OCI-LY7 (cell line): Measurements from ENCODE around the gene CCDC8. TPM values are rescaled to one million over a fixed set of nuclear protein-coding genes. Genes with fewer than 3 reads are reported as not detected.

Experiments used
- BruUV-seq: library from RNA; stranded (reverse); fragments of 400-500 nt; replicated peaks from 2 replicates; lab custom pipeline; 2021; lab: Mats Ljungman, UMichigan
- CTCF ChIA-PET: fragments of 300-600 bp; sonication (Branson Sonifier 250); formaldehyde crosslinking; loops from one replicate; lab custom pipeline; 2022; ENCODE audit warnings: antibody characterized with exemption; ENCODE audit not compliant: unreplicated experiment; lab: Charles Lee
- POLR2A ChIA-PET: fragments of 300-600 bp; sonication (Branson Sonifier 250); formaldehyde crosslinking; loops from one replicate; lab custom pipeline; 2022; ENCODE audit warnings: antibody characterized with exemption; lab: Charles Lee
- DNase-seq: peaks from one replicate; pipeline ENCODE4 v3.0.0-alpha.2; 2015; ENCODE audit warnings: low spot score
- H2AFZ ChIP-seq: fragments of 200-600 bp; sonication (generic), shearing (Covaris generic); 2 replicates; pipeline ENCODE4 v1.6.1; 2014; ENCODE audit warnings: mild to moderate bottlenecking, antibody characterized with exemption, low read length, moderate library complexity
- H3K27ac ChIP-seq: fragments of 200-600 bp; sonication (generic); 2 replicates; pipeline ENCODE4 v1.5.1; 2014; ENCODE audit warnings: mixed run types, low read depth, mild to moderate bottlenecking, moderate library complexity, low read length, inconsistent platforms; ENCODE audit not compliant: poor library complexity, severe bottlenecking
- H3K36me3 ChIP-seq: fragments of 200-600 bp; sonication (generic); 2 replicates; pipeline ENCODE4 v1.6.1; 2014; ENCODE audit warnings: mild to moderate bottlenecking, antibody characterized with exemption, low read length, moderate library complexity, mixed read lengths; ENCODE audit not compliant: insufficient read depth
- H3K4me1 ChIP-seq: fragments of 200-600 bp; sonication (generic); 2 replicates; pipeline ENCODE4 v1.5.1; 2014; ENCODE audit warnings: mild to moderate bottlenecking, low read length; ENCODE audit not compliant: insufficient read depth, poor library complexity, severe bottlenecking
- H3K4me2 ChIP-seq: fragments of 200-600 bp; sonication (generic); 2 replicates; pipeline ENCODE4 v1.6.1; 2014; ENCODE audit warnings: mild to moderate bottlenecking, low read length
- H3K4me3 ChIP-seq: fragments of 200-600 bp; sonication (generic); 2 replicates; pipeline ENCODE4 v1.5.1; 2014; ENCODE audit warnings: mild to moderate bottlenecking, low read depth, low read length; ENCODE audit not compliant: poor library complexity, severe bottlenecking
- H3K79me2 ChIP-seq: fragments of 200-600 bp; sonication (generic); 2 replicates; pipeline ENCODE4 v1.6.1; 2016; ENCODE audit warnings: low read depth, mild to moderate bottlenecking, low read length, moderate library complexity, mixed read lengths; ENCODE audit not compliant: insufficient read depth
- H3K9me2 ChIP-seq: fragments of 200-600 bp; sonication (generic); 2 replicates; pipeline ENCODE4 v1.6.1; 2016; ENCODE audit warnings: mild to moderate bottlenecking, low read length, mixed read lengths; ENCODE audit not compliant: insufficient read depth
- H3K9me3 ChIP-seq: fragments of 200-600 bp; sonication (generic); 2 replicates; pipeline ENCODE4 v1.6.1; 2014; ENCODE audit warnings: mild to moderate bottlenecking, mixed run types, low read length, mixed read lengths
- H4K20me1 ChIP-seq: fragments of 200-600 bp; sonication (generic); 2 replicates; pipeline ENCODE4 v1.6.1; 2014; ENCODE audit warnings: mild to moderate bottlenecking, antibody characterized with exemption, low read length, moderate library complexity, mixed read lengths; ENCODE audit not compliant: insufficient read depth
- EZH2phosphoT487 ChIP-seq: fragments of 200-600 bp; sonication (generic); IDR thresholded peaks from 2 replicates; pipeline ENCODE4 v1.6.1; 2018; ENCODE audit warnings: low read depth, borderline replicate concordance, mild to moderate bottlenecking, mixed run types, antibody characterized with exemption, low read length, moderate library complexity, mixed read lengths
- intact Hi-C: fragments of 100-400 bp; cut with micrococcal nuclease; formaldehyde crosslinking; loops from one replicate; pipeline ENCODE4 v1.10.0; 2022; ENCODE audit not compliant: unreplicated experiment
- total RNA-seq, 2 experiments: library from RNA; depleted of rRNA in 1 of 2; stranded (reverse); fragments of >200 nt in 1 of 2; shearing (Covaris generic) in 1 of 2; gene quantifications; 2 replicates each; pipeline ENCODE4 v1.2.3, GENCODE V29; 2014 to 2022
- TF ChIP-seq, protein P1 (sequence below): fragments of 200-600 bp; sonication (generic); conservative IDR thresholded peaks from 2 replicates; pipeline ENCODE4 v1.5.1; 2014; ENCODE audit warnings: mild to moderate bottlenecking, antibody characterized with exemption, low read length, moderate library complexity, mixed read lengths

Gene CCDC8
- total RNA-seq, 2 experiments from 2014 or later = 0.09 to 0.10 TPM

DNA sequence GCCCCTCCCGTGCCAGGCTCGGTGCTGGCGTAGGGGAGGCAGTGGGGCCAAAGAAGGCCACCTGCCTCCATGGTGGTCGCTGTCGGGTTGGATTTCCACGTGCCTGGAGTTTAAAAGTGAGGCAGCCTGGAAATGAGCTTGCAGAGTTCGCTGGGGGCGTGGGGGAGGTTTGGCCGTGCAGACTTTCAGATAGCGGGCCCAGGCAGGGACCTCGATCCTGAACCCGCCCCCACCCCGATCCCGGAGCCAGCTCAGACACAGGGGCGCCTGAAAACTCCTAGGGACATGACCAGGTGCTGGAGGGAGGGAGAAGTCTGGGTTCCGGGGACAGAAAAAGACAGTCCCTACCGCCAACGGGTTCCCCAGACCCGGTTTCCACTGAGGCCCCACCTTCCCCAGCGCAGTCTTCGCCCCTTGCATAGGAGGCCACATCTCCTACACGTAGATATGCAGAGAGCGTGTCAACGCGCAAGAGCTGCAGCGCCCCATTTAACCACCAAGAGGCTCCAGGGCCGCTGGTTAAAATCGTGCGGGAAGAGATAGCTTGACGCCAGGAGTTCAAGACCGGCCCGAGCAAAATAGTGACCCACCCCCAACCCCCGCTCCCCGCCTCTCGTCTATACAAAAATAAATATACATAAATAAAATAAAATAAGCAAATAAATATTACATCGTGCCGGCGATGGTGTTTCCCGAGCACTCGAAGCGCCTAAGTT lies 8.5 kb downstream of the CCDC8 start:
- CTCF ChIA-PET = interaction anchor here (0.6 to 1.7 kb wide), 3 partner anchors 26 to 82 kb away, joined by 3 to 4 read pairs (median 4); no protein-coding TSS in a partner anchor
- H3K4me2 ChIP-seq = peak overlapping the region; percentile 56

DNA sequence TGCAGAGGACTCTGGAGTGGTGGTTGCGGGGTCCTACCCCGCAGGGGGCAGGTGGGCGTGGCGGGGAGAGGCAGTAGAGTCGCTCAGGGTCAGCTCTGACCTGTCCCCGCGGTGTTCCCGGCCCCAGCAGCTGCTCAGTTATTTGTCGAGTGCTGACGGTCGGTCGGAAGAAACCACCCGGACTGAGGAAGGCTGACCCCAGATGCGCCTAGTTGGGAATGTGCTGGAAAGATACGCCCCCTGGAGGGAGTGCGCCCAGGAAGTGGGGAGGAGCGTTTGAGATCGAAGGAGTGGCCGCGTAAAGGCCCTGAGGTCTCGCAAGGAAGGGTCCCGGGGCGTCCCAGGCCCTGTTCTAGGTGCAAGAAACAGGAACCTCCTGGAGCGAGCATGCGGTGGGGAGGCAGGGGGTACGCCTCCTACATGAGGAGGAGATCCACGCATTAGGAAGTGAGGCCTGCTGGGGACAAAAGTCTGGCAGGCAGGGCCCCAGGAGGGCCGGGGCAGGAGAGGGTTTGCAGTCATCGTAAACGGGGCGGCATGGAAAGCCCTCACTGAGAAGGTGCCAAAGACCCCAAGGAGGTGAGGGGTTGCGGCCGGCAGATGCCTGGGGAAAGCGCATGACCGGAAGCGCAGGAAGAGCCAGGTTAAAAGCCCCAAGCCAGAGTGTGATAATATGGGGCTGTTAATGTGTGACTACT lies 9.2 kb downstream of the CCDC8 start:
- TF ChIP-seq, protein P1, sequence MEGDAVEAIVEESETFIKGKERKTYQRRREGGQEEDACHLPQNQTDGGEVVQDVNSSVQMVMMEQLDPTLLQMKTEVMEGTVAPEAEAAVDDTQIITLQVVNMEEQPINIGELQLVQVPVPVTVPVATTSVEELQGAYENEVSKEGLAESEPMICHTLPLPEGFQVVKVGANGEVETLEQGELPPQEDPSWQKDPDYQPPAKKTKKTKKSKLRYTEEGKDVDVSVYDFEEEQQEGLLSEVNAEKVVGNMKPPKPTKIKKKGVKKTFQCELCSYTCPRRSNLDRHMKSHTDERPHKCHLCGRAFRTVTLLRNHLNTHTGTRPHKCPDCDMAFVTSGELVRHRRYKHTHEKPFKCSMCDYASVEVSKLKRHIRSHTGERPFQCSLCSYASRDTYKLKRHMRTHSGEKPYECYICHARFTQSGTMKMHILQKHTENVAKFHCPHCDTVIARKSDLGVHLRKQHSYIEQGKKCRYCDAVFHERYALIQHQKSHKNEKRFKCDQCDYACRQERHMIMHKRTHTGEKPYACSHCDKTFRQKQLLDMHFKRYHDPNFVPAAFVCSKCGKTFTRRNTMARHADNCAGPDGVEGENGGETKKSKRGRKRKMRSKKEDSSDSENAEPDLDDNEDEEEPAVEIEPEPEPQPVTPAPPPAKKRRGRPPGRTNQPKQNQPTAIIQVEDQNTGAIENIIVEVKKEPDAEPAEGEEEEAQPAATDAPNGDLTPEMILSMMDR = peak; percentile 67
- TF ChIP-seq EZH2phosphoT487 = no peak
- no peaks in the 10 kb centered on the region for H3K36me3 ChIP-seq
- H3K4me2 ChIP-seq = peak overlapping the region; percentile 56
- peaks cover 48% of the 10 kb centered on the region for H3K4me1 ChIP-seq
- intact Hi-C loops = no loop called here
- peak overlapping the region; percentile 72 for H2AFZ ChIP-seq
- no TSS peak for BruUV-seq
- POLR2A ChIA-PET = no interaction called here
- H3K27ac ChIP-seq = peak overlapping the region; percentile 39
- H4K20me1 ChIP-seq = no peaks in the 10 kb centered on the region
- no peaks in the 10 kb centered on the region for H3K79me2 ChIP-seq
- peak; percentile 40 for DNase-seq
- CTCF ChIA-PET = interaction anchor here (1.0 to 1.7 kb wide), 2 partner anchors 53 to 83 kb away, joined by 4 to 5 read pairs; no protein-coding TSS in a partner anchor
- peak overlapping the region; percentile 37 for H3K4me3 ChIP-seq
- no peaks in the 10 kb centered on the region for H3K9me3 ChIP-seq
- H3K9me2 ChIP-seq = no peaks in the 10 kb centered on the region

More for the DNA sequence above, 8.5 kb downstream of the CCDC8 start:
- TF ChIP-seq, protein P1 = peak; percentile 61
- no peak for TF ChIP-seq EZH2phosphoT487
- H3K79me2 ChIP-seq = no peaks in the 10 kb centered on the region
- no peaks in the 10 kb centered on the region for H4K20me1 ChIP-seq
- peak; percentile 80 for DNase-seq
- H2AFZ ChIP-seq = peak overlapping the region; percentile 72
- no peaks in the 10 kb centered on the region for H3K9me3 ChIP-seq
- H3K4me3 ChIP-seq = peak overlapping the region; percentile 37
- H3K9me2 ChIP-seq = no peaks in the 10 kb centered on the region
- peaks cover 45% of the 10 kb centered on the region for H3K4me1 ChIP-seq
- intact Hi-C loops = no loop called here
- BruUV-seq = no TSS peak
- POLR2A ChIA-PET = interaction anchor here (0.5 to 0.7 kb wide), 2 partner anchors 55 to 167 kb away, joined by 3 read pairs; no protein-coding TSS in a partner anchor
- H3K27ac ChIP-seq = peak overlapping the region; percentile 39
- H3K36me3 ChIP-seq = no peaks in the 10 kb centered on the region
